HG02884 (cell line): ENCODE results near the gene MALAT1.
A peak's percentile ranks its signal among the peaks of the same experiment; 100 is the strongest.

Experiments
- ATAC-seq: cut with Tn5 transposase; IDR thresholded peaks from one replicate; pipeline ENCODE4 v1.9.1; 2021; ENCODE audit warnings: mild to moderate bottlenecking, moderate library complexity; ENCODE audit not compliant: unreplicated experiment

MALAT1 gene

DNA sequence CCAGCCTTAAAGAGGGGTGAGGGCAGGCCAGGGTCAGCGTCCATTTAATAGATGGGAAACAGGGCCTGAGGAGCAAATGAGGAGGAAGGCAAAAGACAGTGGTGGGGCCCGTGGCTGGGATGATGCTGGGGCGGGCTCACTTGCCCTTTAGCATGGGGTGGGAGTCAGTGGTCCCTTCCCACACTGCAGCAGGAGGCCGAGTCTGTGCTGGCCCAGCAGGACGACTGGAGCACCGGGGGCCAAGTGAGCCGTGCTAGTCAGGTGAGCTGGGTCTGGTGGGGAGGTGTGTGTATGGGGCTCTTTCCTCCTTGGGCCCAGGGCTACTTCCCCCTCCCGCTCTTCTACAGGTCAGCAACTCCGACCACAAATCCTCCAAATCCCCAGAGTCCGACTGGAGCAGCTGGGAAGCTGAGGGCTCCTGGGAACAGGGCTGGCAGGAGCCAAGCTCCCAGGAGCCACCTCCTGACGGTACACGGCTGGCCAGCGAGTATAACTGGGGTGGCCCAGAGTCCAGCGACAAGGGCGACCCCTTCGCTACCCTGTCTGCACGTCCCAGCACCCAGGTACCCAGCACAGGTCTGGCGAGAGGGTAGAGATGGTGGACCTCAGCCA, 38.9 kb downstream of the MALAT1 start:
- no peak for ATAC-seq

DNA sequence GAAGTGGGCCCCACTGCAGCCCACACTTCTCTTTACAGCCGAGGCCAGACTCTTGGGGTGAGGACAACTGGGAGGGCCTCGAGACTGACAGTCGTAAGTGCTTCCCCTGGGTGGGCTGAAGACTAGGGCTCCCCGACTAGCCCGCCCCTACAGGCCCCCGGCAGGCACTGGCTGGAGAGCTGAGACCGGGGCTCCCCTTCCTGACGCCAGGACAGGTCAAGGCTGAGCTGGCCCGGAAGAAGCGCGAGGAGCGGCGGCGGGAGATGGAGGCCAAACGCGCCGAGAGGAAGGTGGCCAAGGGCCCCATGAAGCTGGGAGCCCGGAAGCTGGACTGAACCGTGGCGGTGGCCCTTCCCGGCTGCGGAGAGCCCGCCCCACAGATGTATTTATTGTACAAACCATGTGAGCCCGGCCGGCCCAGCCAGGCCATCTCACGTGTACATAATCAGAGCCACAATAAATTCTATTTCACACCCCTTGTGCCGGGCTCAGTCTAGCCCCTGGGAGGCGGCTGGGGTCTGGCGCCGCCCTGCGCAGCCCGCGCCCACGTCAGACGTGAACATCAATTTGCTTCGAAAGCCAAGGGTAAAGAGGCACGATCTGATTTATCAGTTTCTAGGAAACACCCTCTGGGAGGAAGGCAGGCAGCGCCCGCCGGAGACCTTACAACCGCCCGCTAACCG, 39.5 kb downstream of the MALAT1 start:
- ATAC-seq, result no peak

DNA sequence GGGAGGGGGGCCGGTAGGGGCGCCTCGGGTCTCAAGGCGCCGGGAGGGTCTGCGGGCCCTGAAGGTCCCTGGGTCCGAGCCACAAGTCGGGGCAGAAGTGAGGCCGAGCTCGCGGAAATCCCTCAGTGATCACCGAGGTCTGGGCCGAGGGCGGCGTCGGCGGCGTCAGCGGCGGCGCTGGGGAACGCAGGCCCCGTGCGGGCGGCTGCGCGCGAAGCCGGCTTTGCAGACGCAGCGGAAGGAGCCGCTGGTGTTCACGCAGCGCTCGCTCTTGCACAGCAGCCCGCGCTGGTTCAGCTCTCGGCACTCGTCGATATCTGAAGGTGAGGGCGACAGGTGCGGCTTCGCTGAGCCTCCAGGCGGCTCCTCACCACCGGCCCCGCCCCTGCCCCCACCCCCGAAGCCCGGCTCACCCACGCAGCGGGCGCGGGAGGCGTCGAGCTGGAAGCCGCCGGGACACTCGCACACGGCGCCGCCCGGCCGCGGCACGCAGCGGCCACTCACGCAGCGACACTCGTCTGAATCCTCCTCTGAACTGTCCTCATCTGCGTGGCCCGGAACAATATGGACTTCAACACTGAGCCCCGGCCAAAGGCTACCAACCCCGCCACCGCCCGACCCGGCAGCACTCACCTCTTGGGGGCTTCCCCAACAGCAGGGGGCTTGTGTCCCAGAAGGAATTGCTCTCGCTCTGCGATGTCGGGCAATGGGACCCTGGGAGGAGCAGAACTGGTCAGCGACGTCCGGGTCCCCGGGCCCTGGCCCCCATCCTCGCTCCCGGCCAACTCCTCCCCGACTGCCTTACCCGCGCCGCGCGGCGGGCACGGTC, 40.3 kb downstream of the MALAT1 start:
- no peak for ATAC-seq

DNA sequence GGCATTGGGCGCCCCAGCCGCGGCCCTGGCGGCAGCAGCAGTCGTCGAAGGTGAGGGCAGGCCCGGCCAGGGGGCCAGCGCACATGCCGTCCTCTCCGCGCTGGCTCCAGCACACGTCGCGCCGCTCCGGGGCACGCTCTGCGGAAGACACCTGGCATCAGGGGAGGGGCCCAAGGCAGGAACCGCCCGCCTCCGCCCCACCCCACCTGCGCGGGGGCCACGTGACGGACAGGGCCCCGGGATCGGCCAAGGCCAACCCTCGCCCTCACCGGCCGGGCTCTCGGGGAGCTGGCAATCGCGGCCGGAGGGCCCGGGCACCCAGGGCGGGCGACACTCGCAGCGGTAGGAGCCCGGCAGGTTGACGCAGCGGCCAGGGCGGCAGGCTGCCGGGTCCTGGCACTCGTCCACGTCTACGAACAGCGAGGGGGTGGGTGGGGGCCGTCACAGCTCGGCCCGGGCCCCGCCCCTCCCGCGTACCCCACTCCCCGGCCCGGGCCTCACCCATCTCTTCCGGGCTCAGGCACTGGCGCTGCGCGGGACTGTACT, 41.0 kb downstream of the MALAT1 start:
- peak; percentile 43 for ATAC-seq

DNA sequence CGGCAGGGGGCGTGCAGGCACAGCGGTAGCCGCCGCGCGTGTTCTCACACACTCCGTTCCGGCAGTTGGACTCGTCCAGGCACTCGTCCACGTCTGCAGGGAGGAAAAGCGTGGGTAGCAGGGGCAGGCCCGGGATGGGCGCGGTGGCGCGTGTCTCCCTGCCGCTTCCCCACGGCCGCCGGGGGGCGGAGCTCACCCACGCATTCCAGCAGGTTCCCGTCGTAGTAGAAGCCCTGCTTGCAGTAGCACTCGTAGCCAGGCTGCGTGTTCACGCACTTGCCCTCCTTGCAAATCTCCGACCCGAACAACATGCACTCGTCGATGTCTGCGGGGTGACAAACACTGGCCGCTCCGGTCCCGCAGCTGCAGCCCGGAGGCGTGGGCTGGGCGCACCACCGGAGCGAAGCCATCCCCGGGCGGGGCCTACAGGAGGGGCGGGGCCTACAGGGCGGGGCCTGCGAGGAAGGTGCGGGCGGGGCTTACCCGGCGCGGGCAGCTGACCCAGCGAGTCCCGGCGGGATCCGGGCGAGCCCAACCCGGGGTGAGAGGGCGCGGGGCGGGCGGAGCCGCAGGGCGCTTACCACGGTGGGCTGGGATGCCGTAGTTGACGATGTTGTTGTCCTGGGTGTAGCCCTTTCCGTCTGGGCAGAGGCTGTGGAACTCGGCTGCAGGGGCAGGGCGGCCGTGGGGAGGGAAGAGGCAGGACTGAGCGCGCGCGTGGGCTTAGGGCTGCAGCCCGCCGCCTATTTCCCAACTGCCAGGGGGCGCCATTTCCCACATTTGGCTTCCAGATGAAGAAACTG, 41.6 kb downstream of the MALAT1 start:
- peak; percentile 51 for ATAC-seq

DNA sequence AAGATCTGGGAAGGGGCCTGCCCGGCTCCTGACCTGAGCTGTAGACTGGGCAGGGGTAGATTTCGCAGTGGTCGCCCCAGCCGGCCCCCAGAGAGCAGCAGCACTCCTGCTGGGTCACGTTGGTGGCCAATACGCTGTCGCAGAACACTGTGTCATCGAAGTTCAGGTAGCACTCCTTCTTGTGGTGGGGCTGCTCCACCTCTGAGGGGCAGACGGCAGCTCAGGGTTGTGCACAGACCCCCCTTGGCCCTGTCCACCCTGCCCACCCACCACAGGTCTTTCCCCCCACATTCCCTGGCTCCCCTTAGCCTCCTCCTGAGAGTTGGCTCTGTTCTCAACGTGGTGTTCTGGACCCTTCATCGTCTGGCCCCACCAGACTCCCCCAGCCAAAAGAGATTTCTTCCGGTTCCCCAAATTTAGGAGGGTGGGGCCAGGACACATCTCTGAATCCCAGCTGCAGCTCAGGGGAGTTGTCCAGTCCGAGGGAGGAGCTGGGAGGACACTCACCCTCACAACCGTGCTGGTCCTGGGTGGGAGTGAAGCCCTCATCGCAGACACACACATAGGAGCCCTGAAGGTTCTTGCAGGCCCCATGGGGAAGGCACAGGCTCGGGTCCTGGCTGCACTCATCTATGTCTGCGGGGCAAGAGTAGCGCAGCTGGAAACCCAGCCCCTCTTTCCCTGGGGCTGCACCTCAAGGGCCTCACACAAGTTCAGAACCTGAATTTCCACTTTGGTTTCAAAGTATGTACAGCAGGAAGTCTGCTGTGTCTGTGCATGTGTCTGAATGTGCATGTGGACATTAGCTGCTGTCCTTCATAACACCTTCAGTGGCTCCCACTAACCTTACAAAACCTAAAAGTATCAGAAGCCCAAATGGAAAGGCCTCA, 42.5 kb downstream of the MALAT1 start:
- no peak for ATAC-seq

DNA sequence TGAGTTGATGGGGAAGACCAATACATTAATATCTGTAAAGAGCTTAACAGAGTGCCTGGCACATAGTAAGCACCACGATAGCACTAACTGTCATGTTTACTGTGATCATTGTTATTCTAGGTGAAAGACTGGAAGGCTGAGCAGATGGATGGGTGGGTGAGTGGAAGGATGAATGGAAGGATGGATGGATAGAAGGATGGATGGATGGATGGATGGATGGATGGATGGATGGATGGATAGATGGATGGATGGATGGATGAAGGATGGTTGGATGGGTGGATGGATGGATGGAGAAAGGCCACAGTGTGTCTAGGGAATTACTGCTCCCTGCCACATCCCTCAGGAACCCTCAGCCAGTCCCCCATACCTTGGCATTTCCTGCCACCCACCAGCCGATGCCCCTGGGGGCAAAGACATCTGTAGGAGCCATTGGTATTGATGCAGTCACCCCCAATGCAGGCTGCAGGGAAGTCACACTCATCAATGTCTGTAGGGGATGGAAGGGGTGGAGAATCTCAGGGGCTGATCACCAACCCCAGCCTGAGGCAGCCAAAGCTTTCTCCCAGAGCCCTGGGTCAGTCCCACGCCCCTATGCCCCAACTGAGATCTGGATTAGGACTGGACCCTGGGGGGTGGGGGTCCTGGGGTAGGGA, 44.0 kb downstream of the MALAT1 start:
- ATAC-seq, result no peak

DNA sequence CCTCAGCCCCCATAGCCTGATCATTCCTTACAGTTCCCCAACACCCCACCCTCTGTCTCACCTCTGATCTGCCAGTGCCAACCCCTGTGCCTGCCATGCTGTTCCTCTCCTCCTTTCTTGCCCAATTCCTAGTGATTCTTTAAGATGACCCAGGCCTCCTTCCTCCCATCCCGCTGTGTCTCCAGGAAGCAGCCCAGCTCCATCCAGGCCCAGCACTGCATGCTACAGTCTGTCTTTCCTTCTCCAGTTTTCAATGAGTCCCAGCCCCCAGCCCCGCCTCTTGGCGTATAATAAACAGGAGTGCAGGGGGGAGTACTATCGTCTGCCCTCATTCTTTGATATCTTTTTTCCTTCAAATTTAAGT, 47.0 kb downstream of the MALAT1 start:
- ATAC-seq, result no peak

DNA sequence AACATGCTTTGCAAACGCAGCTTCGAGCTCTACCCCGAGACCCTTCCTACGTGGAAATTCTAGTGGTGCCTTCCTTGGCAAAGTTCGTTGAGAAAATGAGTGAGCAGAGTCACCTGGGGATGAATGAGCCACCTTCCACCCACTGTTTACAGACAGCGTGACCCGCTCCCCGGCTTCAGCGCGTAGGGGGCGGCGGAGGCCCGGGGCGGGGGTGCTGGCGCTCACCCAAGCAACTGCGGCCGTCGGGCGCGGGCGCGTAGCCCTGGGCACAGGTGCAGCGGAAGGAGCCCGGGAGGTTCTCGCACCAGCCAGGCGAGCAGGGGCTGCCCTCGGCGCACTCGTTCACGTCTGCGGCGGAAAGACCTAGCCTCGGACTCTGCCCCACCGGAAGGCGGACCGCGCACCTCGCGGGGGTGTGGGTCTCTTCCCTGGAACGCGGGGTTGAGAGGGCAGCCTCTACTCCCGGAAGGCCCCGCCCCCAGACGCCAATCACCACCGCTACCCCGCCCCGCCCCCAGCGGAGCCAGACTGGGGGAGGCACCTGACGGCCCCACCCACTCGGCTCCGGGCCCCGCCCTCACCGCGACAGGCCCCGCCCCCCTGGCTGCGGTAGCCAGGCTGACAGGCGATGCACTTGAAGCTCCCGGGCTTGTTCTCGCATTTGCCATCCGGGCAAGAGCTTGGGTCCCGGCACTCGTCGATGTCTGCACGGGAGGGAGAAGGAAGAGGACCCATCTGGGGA, 47.5 kb downstream of the MALAT1 start:
- peak; percentile 65 for ATAC-seq

DNA sequence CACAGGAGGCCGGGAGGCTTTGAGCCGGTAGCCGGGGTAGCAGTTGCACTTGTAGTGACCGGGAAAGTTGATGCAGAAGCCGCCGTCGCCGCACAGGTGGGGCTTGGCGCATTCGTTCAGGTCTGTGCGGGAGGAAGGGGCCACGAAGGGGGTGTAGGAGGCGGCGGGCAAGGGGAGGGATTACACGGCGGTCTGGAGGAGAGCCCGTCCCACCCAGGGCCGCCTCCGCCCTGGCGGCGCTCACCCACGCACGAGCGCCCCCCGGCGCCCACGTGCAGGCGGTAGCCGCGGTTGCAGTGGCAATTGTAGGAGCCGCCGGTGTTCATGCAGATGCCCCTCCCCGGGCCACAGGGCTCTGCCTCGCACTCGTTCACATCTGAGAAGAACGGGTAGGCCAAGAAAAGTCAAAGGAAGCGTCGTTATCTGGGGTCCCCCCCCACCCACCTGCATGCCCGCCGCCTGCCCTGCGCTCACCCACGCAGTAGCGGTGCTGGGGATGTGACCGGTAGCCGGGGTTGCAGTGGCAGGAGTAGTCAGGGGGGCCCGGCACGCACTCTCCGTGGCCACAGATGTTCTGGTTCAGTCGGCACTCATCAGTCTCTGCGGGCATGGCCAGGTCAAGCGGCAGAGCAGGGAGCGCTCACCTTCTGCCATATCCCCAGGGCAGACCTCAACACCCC, 48.7 kb downstream of the MALAT1 start:
- no peak for ATAC-seq

DNA sequence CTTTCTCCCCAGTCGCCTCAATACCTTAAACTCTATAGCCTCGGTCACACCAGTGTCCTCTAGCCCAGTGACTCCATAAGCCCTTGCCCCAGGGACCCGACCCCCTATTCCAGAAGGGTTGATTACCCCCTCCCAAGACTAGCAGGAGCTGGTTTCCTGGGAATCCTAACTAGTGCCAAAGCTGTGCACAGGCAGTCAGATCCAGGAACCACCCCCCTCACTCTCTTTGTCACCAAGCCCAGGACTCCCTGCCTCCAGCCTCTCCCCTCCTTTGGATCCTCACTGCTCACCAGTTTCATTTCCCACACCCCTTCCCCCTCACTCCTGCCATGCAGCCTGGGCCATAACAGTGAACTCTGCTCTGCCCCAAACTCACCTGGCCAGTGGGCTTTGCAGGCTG, 49.5 kb downstream of the MALAT1 start:
- ATAC-seq, result no peak

DNA sequence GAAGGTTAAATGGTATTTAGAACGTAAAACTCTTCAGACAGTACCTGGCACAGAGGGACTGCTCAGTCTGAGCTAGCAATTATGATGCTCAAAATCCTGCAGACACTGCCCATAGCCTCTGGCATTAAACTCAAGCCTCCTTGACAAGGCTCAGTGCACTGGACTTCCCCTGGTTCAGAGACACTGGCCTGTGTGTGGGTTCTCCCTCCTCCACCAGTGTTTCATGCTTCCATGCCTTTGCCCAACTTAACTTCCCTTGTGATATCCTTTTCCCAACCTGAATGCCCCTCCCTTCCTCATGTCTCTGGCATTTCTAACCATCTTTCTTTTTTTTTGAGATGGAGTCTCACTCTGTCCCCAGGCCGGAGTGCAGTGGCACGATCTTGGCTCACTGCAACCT, 50.3 kb downstream of the MALAT1 start:
- no peak for ATAC-seq

DNA sequence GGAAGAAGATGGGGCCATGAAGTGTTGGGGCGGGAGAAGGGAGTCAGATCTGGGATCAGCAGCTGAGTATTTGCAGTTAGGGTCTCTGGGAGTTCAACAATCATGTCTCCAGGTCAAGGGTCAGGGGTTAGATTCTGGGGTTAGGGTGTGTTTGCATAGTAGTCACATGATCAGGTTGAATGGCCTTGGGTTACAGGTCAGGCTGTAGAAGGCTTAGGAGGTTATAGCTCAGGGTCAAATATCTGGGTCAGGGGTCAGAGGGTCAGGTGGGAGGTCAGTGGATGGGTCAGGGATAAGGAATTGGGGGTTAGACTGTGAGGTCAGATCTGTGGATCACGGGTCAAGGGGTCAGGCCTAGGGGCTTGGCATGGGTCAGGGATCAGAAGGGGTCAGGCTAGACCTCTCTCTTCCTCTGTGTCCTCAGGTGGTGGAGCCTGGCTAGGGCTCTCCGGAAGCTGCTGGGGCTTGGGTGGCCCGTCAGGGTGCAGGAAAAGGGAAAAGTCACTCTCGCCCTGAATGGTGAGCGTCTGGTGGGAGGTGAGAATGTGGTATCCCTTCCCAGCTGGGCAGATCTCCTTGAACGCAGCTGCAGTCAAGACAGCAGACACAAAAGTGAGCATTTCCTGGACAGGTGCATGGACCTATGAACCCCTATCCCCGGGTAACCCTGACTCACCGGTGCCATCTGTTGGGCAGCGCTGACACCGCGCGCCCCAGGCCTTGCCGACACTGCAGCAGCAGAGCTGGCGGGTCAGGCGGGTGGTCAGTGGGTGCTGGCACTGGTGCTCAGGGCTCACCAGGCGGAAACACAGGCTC, 52.9 kb downstream of the MALAT1 start:
- peak; percentile 68 for ATAC-seq

DNA sequence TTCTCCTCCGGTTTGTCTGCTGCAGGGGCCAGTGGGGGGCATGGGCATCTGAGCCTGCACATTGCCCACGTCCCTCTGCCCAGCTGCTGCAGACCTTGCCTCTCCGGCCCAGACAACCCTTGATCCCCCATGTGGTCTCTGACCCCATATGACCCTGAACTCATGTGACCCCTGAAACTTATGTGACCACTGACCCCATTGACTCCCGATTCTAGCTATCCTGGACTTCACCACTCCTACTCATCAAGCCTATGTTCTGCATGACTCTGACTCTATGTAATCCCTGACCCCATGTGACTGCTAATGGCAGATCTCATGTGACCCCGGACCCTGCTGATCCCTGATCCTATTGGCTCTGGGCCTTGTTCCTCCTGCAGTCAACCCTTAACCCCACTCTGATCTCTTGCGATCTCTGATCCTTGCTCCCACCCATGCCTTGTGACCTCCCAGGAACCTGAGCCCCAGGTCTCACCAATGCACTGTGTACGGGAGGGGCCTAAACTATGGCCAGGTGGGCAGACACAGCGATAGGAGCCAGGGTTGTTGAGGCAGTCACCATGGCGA, 53.6 kb downstream of the MALAT1 start:
- ATAC-seq, result no peak

DNA sequence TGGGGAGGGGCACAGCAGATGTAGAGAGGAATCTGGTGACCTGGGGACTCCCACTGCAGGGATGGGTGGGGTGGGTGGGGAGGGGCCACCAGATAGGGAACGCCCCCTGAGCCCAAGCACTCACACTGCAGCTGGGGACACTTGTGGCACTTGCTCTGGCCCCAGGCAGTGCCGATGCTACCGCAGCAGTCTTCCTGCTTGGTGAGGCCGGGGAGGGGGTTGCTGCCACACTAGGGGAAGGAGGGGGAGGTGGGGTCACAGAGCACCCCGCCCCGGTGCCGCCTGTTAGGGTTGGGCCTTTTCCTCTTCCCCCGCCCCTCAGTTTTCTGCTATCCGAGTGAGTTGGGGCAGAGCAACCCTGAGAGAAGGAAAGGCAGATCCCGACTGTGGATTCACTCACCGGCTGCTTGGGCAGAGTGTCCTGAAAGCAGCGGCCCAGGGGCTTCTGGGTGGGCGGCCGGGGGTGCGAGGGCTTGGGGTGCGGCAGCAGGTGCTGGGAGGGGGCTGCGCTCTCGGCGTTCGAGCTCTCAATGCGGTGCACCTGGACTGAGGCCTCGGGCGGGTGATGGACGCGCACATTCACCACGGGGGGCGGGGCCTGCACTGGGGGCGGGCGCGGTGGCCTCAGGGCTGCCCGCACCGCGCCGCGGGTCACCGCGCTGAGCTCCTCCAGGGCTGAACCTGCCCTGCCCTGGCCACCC, 54.6 kb downstream of the MALAT1 start:
- no peak for ATAC-seq

DNA sequence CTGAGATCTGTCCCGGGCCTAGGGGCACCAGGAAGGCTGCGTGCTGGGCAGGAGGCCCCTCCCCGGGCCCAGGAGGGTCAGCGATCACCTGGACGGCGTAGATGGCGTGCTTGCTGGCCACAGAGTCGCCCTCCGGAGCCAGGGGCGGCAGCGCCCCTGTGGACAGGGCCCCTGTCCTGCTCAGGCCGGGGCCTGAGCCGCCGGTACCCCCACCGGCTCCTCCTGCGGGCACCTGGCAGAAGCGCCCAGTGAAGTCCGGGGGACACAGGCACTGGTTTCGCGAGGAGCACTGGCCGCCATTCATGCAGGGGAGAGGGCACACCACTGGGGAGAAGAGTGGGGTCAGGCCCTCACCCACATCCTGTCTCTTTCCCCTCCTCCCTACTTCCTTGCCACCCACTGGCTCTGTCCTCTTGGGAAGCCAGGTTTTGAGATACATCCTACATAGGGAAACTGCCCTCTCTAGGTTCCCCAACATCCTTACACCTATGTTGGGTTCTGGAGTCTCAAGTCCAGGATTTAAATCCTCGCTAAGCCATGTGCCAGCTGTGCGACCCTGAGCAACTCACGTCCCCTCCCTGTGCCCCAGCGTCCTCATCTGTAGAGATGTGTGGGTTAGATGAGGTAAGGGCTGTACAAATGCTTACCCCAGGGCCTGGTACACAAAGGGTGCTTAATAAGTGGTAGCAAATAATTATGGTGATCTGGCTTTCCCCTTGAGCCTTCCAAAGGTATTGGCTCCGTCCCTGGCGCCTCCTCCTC, 55.4 kb downstream of the MALAT1 start:
- ATAC-seq, result no peak
